HepG2 (cell line): ENCODE measurements around the gene PHEX. TPM values are rescaled to one million over a fixed set of nuclear protein-coding genes. Genes with fewer than 3 reads are reported as not detected.

ENCODE experiments used
- ATAC-seq: fragments of 200-7000 bp; cut with Tn5 transposase; 3 replicates; pipeline ENCODE4 v1.9.1; 2020; ENCODE audit warnings: mild to moderate bottlenecking, moderate library complexity
- BruUV-seq: library from RNA; stranded (reverse); fragments of 400-500 nt; replicated peaks from 2 replicates; lab custom pipeline; 2021; lab: Mats Ljungman, UMichigan
- CTCF ChIA-PET: fragments of 300-600 bp; formaldehyde crosslinking; extraction: SDS; loops from one replicate; lab custom pipeline; 2021; ENCODE audit warnings: low total read pairs, inconsistent platforms, low intra/inter-chr PET ratio; lab: Yijun Ruan, JAX
- POLR2A ChIA-PET: fragments of 350-600 bp; sonication (Branson Sonifier 250); formaldehyde crosslinking; loops from one replicate; lab custom pipeline; 2020; ENCODE audit warnings: antibody characterized with exemption, inconsistent platforms; lab: Yijun Ruan, JAX
- DNase-seq: peaks from one replicate; pipeline ENCODE4 v3.0.0-alpha.2; 2015; ENCODE audit warnings: low spot score
- FAIRE-seq: peaks from 3 replicates; lab custom pipeline; 2011; peaks lifted over from hg19 to GRCh38; lab: Jason Lieb, UNC
- H2AFZ ChIP-seq: one replicate; pipeline ENCODE4 v1.6.1; 2011; ENCODE audit warnings: low read length, inconsistent platforms
- H3K27ac ChIP-seq: fragments of 300-600 bp; 3 replicates; pipeline ENCODE4 v1.8.0; 2011; ENCODE audit warnings: mixed run types, mild to moderate bottlenecking, mixed read lengths, low read length, inconsistent platforms; ENCODE audit not compliant: insufficient read depth; ENCODE audit errors: extremely low read length
- H3K27me3 ChIP-seq, 2 experiments: fragments of 200-600 bp in 1 of 2; 2 replicates in 1 of 2; 3 replicates in 1 of 2; pipeline versions ENCODE4 v1.6.0 to v1.8.0; 2011; ENCODE audit warnings: low read length in 2 of 2, mild to moderate bottlenecking in 2 of 2, moderate library complexity in 2 of 2, inconsistent platforms in 1 of 2; ENCODE audit not compliant: insufficient read depth in 2 of 2, control insufficient read depth in 1 of 2
- H3K36me3 ChIP-seq, 2 experiments: fragments of 200-600 bp in 1 of 2; replicated peaks in 1 of 2; 2 replicates in 1 of 2; 3 replicates in 1 of 2; pipeline versions ENCODE4 v1.5.1 to v1.8.0; 2011; ENCODE audit warnings: low read length in 2 of 2, inconsistent platforms in 1 of 2; ENCODE audit not compliant: insufficient read depth in 2 of 2, control insufficient read depth in 1 of 2
- H3K4me1 ChIP-seq: 2 replicates; pipeline ENCODE4 v1.5.1; 2012; ENCODE audit warnings: low read length, inconsistent platforms; ENCODE audit not compliant: insufficient read depth
- H3K4me2 ChIP-seq: 2 replicates; pipeline ENCODE4 v1.6.0; 2011; ENCODE audit warnings: low read depth, low read length, inconsistent platforms
- H3K4me3 ChIP-seq, 3 experiments: fragments of 200-600 bp in 1 of 3; sonication (generic), shearing (Covaris generic) in 1 of 3; replicated peaks in 1 of 3; 2 replicates each; pipeline ENCODE4 v1.5.1; 2011 to 2016; ENCODE audit warnings: low read length in 3 of 3, inconsistent platforms in 2 of 3, low read depth in 2 of 3, mild to moderate bottlenecking in 2 of 3, control low read depth in 1 of 3, mixed read lengths in 1 of 3; ENCODE audit not compliant: insufficient read depth in 1 of 3
- H3K79me2 ChIP-seq: one replicate; pipeline ENCODE4 v1.6.1; 2011; ENCODE audit warnings: low read length, inconsistent platforms; ENCODE audit not compliant: insufficient read depth
- H3K9ac ChIP-seq: 2 replicates; pipeline ENCODE4 v1.6.0; 2011; ENCODE audit warnings: mild to moderate bottlenecking, low read depth, low read length, inconsistent platforms; ENCODE audit not compliant: insufficient read depth
- H3K9me3 ChIP-seq: 2 replicates; pipeline ENCODE4 v1.5.1; 2012; ENCODE audit warnings: mild to moderate bottlenecking, low read length
- H4K20me1 ChIP-seq: 2 replicates; pipeline ENCODE4 v1.6.0; 2011; ENCODE audit warnings: inconsistent platforms, mild to moderate bottlenecking, low read length, moderate library complexity; ENCODE audit not compliant: insufficient read depth
- AHR ChIP-seq: IDR thresholded peaks from 2 replicates; pipeline ENCODE4 v1.6.1; 2018; ENCODE audit warnings: missing genetic modification reagents, missing compliant biosample characterization
- THYN1 ChIP-seq: sonication (generic); formaldehyde crosslinking; IDR thresholded peaks from 2 replicates; pipeline ENCODE4 v1.8.1; 2023; ENCODE audit warnings: low read depth, mild to moderate bottlenecking, moderate library complexity, missing genetic modification reagents, borderline replicate concordance
- ZNF790 ChIP-seq: sonication (generic); formaldehyde crosslinking; IDR thresholded peaks from 2 replicates; pipeline ENCODE4 v1.8.0; 2022; ENCODE audit warnings: missing genetic modification reagents, mild to moderate bottlenecking, borderline replicate concordance
- WGBS: methylation state at CpG from one replicate; pipeline ENCODE4 v1.1.6; 2017; ENCODE audit warnings: low lambda C conversion rate; 5-methylcytosine and 5-hydroxymethylcytosine counted together
- in situ Hi-C: cut with HindIII; loops from 2 replicates; pipeline ENCODE4 v1.10.0; 2017; ENCODE audit warnings: low pct_unique_long_range_greater_than_20kb; ENCODE audit not compliant: extremely low pct_ligation_motif_present
- intact Hi-C: fragments of 100-400 bp; cut with micrococcal nuclease; formaldehyde crosslinking; loops from one replicate; pipeline ENCODE4 v1.10.0; 2022; ENCODE audit not compliant: unreplicated experiment
- polyA plus RNA-seq, 8 experiments: library from polyadenylated mRNA; depleted of rRNA in 3 of 8; stranded (reverse) in 7 of 8; unstranded in 1 of 8; fragments of >200 nt; fragmentation: Illumina TruSeq in 4 of 8; extraction: Trizol in 4 of 8; gene quantifications; 2 replicates each; pipeline versions ENCODE4 v1.2.1 to v1.2.3, GENCODE V29; 2011 to 2016; ENCODE audit warnings: low read depth in 4 of 8, missing spikeins in 1 of 8, mixed read lengths in 1 of 8; ENCODE audit not compliant: insufficient read depth in 1 of 8
- total RNA-seq, 5 experiments: library from RNA; depleted of rRNA; stranded (reverse); fragments of >200 nt; fragmentation: Illumina TruSeq; extraction: Trizol; gene quantifications; 2 replicates each; pipeline ENCODE4 v1.2.3, GENCODE V29; 2016; ENCODE audit warnings: low read depth in 1 of 5

PHEX gene
- total and polyA plus RNA-seq, 2 of the 13 experiments (the other 11 are each of a cell fraction or from before 2014, with no cell fraction given), result 0.01 to 0.27 TPM

GRCh38 chrX:22273714-22274317 is 241.7 kb downstream of the PHEX start:
- H3K9ac ChIP-seq, result no peak overlapping the region
- no peaks in the 10 kb centered on the region for H3K9me3 ChIP-seq
- no peak for TF ChIP-seq THYN1
- TF ChIP-seq AHR (CRISPR knock-in tag), result no peak
- FAIRE-seq, result no peak
- H3K27ac ChIP-seq, result no peak overlapping the region
- no peaks in the 10 kb centered on the region for H3K27me3 ChIP-seq
- H3K4me2 ChIP-seq, result no peak overlapping the region
- H4K20me1 ChIP-seq, result no peaks in the 10 kb centered on the region
- no peak for DNase-seq
- H3K4me1 ChIP-seq, result no peaks in the 10 kb centered on the region
- ChIA-PET POLR2A (no interaction called here), CTCF (no interaction called here)
- WGBS, result 45% methylated on average over 15 of the region's 15 CpGs
- no peak for ATAC-seq
- in situ Hi-C loops (no loop called here), intact Hi-C loops (no loop called here)
- no peak overlapping the region for H2AFZ ChIP-seq
- H3K36me3 ChIP-seq, result no peaks in the 10 kb centered on the region
- H3K79me2 ChIP-seq, result no peaks in the 10 kb centered on the region
- no peak overlapping the region for H3K4me3 ChIP-seq
- no TSS peak for BruUV-seq

- ATAC-seq (no peak), DNase-seq (no peak), FAIRE-seq (no peak)
- CTCF ChIA-PET, result no interaction called here
- POLR2A ChIA-PET, result no interaction called here
- no peaks in the 10 kb centered on the region for H3K4me1 ChIP-seq
- H3K4me2 ChIP-seq, result no peak overlapping the region
- WGBS, result 0% methylated on average over 1 of the region's 6 CpGs
- H3K27ac ChIP-seq, result no peak overlapping the region
- no peaks in the 10 kb centered on the region for H3K36me3 ChIP-seq
- H3K9ac ChIP-seq, result no peak overlapping the region
- no peaks in the 10 kb centered on the region for H3K79me2 ChIP-seq
- no peak overlapping the region for H2AFZ ChIP-seq
- no peaks in the 10 kb centered on the region for H3K9me3 ChIP-seq
- no peaks in the 10 kb centered on the region for H4K20me1 ChIP-seq
- TF ChIP-seq ZNF790 (CRISPR knock-in tag), result no peak
- no peak overlapping the region for H3K4me3 ChIP-seq
- no peaks in the 10 kb centered on the region for H3K27me3 ChIP-seq
- intact Hi-C loops (no loop called here), in situ Hi-C loops (no loop called here)
- no TSS peak for BruUV-seq
Observed at GRCh38 chrX:22276781-22277180, 244.7 kb downstream of the PHEX start.
